ENCODE results near the gene WDFY3. TPM values are rescaled to one million over a fixed set of nuclear protein-coding genes. Genes with fewer than 3 reads are reported as not detected.
A peak's percentile ranks its signal among the peaks of the same experiment; 100 is the strongest.

WDFY3 gene
- total RNA-seq, 1 donor from 2014 or later = 196 TPM

DNA sequence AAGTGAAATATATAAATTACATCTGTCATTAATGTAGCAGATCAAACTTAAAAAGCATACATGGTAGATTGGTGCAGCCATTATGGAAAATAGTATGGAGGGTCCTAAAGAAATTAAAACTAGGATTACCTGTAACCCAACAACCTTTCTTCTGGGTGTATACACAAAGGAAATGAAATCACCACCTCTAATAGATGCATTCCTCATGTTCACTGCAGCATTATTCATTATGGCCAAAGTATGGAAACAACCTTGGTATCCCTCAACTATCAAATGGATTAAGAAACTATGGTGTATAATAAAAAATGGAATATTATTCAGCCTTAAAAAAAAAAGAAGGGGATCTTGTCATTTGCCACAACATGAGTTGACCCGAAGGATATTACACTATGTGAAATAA, 13.7 kb downstream of the WDFY3 start:
- DNase-seq (ENCODE audit: low read depth) = peak; percentile 46

DNA sequence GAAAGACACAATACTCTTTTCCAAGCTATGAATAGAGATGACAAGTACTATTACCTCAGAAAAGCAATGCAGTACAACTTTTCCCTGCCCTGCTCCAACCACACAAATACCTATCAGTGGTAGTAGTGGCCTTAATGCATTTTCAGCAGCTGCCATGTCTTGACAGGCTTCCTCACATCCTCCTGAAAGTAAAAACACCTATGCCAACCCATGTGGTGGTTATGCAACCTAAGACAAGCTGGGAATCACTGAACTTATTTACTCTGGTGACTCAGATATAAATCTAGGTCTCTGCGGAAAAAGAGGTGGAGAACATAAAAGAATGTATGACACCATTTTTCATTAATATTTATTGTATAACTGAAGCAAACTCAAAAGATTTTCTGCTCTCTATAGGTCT, 14.5 kb downstream of the WDFY3 start:
- DNase-seq (ENCODE audit: low read depth) = peak; percentile 96

DNA sequence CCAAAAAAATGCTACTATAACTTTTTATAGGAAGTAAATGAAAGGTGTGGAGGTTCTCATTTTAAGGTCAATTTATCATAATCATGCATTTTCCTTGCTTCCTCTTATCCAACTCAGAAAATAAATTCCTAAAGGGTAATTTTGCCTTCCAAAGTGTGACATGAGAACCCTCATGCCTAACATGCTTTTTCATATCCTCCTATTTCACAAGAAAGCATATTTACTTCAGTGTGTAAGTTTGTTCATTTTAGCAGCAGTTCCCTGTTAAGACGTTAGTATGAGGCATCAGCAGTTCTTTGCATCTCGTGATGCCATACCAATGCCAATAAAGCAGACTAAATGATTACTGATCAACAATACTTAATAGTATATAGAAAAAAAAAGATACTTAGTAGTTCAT, 18.4 kb downstream of the WDFY3 start:
- DNase-seq (ENCODE audit: low read depth) = no peak

DNA sequence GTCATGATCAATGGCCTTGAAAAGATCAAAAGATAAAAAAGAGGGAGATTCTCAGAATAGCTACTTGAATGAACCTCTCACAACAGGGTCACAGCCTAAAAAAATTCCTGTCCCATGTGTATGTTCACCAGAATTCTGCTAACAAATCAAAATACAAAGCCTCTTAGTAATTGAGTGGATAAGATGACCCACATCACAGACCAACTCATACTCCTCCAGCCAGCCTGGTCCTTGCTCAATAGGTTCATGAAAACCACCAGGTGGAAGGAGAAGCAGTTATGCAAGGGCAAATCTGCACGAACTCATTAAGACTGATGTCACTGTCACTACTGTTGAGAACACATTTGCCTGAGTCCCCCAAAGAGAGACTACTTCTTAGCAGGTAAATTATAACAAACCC, 21.5 kb downstream of the WDFY3 start:
- peak; percentile 49 for DNase-seq (ENCODE audit: low read depth)

DNA sequence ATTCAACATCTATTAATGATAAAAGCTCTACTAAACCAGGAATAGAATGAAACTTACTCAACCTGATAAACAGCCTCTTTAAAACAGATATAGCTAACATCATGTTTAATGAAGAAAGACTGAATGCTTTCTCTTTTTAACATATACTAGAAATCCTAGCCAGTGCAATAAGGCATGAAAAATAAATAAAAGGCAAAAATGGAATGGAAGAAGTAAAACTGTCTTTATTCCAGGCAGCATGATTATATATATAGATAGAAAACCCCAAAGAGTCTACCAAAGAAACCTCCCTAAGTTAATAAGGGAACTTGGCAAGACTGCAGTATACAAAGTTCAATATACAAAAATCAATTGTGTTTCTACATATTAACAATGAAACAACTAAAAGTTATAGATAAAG, 25.5 kb downstream of the WDFY3 start:
- DNase-seq (ENCODE audit: low read depth) = no peak

DNA sequence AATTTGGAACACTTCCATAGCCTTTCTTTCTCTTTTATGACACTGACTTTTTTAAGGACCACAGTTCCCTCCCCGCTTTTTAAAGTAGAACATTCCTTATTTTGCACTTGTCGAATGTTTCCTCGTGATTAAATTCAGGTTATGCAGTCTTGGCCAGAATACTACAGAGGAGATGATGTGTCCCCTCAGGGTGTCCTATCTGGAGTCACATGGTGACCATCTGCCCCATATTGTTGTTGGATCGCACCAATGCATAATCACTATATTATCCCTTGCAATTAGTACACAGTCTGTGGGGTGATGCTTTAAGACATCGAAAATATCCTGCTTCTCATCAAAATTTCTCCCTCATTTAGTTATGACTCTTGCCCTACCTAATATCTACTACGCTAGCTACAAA, 27.4 kb downstream of the WDFY3 start:
- DNase-seq (ENCODE audit: low read depth) = no peak

DNA sequence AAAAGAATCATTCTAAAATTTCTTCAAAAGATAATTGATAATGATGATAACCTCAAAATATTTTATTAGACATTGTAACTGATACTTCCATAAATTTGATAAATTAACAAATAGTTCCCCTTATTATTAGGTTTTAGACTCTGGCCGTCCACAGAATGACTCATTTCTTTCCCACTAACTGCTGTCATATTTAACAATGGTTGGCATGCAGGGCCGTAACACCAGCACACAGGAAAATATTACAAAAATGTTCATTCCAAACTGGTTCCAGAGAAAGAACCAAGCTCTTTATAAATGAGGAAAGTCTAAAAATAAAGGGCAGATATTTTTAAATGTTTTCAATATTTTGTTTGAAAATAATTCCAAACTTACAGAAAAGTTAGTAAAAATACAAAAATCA, 28.2 kb downstream of the WDFY3 start:
- peak; percentile 77 for DNase-seq (ENCODE audit: low read depth)

DNA sequence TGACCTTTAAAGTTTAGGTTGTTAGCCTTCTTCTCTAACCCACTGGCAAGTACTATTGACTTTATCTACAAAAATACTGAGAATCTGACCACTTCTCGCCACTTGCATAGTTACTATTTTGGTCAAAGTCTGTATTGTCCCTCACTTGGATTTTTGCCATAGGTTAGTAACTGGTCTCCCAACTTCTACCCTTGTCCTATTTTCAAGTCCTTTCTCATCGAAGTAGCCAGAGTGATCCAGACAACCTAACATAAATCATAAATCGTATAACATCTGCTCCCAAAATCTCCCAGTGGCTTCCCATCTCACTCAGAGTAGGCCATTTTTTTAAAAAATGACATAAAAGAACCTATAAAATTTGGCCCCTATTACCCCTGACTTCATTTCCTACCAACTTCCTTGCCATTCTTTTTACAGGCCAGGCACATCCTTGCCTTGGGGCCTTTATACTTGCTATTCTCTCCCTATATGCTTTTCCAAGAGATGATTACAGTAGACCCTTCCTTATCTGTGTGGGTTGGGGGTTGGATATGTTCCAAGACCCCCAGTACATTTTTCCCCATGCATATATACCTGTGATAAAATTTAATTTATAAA, 29.0 kb downstream of the WDFY3 start:
- no peak for DNase-seq (ENCODE audit: low read depth)

DNA sequence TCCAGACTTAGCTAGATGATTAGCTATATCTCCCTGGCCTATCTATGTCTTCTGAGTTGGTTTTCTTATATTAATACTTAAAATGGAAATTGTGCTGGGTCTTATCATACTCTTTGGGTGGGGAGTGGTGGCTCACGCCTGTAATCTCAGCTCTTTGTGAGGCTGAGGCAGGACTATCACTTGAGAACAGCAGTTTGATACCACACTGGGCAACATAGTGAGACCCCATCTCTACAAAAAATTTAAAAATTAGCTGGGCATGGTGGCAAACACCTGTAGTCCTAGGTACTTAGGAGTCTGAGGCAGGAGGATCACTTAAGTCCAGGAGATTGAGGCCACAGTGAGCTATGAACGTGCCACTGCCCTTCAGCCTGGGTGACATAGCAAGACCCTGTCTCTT, 30.4 kb downstream of the WDFY3 start:
- DNase-seq (ENCODE audit: low read depth) = no peak

DNA sequence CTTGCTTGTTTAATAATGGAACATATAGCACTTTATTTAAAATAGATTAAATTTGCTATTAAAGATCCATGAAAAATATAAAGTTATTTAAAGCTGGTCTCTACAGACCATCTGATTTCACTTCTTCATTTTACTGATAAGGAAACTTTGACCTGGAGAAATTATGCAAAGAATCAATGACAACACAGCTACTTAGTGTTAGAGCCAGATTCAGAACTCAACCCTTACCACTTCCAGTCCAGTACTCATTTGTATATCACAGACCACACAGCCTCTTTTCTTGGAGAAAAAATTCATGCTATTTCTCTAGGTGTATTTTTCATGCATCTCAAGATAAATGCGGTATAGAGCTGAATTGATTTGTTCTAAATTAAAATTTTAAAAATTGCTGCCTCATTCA, 34.0 kb downstream of the WDFY3 start:
- no peak for DNase-seq (ENCODE audit: low read depth)

DNA sequence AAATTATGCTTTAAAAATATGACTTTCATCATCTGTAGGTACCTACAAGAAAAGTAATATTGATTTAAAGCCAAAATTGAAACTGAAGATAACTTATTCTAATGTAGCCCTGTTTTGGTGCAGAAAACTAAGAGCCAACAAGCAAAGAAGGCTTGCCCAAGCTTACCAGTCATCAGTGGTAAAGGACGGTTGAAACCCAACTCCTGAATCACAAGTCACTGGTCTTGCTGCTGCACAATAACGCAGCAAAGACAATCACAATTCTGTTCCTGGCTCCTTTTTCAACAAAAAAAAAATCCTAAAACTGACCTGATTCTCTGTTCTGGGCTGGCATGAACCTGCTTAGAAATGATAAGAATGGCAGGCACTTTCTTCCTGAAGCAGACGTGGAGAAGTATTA, 34.5 kb downstream of the WDFY3 start:
- DNase-seq (ENCODE audit: low read depth) = no peak

DNA sequence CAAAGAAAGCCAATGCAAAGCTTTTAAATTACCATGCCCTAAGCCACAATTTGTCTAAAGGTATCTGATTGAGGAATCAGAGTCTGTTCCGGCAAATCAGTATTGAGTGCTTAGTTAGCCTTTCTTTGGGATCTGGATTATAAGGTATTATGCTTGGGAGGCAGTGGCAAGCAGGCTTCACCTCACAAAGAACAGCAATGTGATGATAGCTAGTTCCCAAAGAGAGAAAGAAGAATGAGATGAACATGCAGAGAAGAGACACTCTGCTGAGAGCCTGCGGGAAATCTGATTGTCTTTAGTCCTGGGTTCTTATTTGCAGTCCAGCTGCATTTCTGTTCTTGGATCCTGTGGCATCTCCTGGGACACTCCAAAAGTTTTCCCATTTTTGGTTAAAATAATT, 35.2 kb downstream of the WDFY3 start:
- no peak for DNase-seq (ENCODE audit: low read depth)

DNA sequence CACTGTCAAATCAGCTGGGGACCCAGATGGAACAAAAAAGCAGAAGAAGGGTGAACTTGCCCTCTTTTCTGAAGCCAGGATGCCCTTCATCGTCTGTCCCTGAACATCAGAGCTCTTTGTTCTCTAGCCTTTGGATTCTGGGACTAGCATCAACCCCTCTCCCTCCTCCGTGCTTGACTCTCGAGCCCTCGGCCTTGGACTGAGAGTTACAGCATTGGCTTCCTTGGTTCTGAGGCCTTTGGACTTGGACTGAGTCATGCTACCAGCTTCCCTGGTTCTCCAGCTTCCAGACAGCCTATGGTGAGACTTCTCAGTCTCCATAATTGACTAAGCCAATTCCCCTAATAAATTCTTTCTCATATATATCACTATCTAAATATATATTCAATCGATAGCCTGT, 38.4 kb downstream of the WDFY3 start:
- DNase-seq (ENCODE audit: low read depth) = no peak

DNA sequence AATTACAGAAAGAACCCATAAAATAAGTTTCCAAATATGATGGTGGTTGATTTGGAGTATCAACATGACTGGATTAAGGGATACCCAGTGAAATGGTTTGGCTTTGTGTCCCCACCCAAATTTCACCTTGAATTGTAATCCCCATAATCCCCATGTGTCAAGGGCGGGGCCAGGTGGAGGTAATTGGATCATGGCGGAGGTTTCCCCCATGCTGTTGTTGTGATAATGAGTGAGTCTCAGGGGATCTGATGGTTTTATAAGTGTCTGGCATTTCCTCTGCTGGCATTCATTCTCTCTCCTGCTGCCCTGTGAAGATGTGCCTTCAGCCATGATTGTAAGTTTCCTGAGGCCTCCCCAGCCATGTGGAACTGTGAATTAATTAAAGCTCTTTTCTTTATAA, 39.1 kb downstream of the WDFY3 start:
- DNase-seq (ENCODE audit: low read depth) = no peak

DNA sequence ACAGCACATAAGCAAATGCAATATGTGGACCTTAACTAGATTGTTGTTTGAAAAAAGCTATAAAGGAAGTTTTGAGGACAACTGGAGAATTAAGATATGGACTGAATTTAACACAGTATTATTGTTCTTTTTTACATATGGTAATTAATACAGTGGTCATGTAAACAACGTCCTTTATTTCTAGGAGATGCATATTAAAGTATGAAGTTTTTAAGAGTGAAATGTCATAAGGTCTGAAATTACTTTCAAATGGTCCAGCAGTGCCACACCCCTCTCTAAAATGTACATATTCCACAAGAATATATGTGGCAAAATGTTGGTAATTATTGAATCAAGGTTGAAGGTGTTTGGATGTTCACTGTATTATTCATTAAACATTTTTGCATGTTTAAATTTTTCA, 40.9 kb downstream of the WDFY3 start:
- DNase-seq (ENCODE audit: low read depth) = no peak

DNA sequence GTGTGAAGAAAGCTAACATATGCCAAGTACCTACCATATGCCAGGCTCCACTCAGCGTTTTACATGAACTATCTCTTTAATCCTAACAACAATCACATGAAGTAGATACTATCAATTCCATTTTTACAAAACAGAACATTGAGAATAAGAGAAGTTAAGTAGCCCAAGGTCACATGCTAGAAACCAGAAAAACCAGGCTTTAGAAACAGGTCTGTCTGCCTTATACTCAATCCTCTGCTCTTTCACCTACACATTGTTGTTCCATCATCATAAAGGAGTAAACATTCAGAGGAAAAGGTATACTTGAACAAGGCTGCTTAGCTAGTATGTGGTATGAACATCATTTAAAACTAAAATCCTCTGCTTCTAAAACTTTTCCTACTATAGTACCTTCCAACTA, 42.1 kb downstream of the WDFY3 start:
- no peak for DNase-seq (ENCODE audit: low read depth)

DNA sequence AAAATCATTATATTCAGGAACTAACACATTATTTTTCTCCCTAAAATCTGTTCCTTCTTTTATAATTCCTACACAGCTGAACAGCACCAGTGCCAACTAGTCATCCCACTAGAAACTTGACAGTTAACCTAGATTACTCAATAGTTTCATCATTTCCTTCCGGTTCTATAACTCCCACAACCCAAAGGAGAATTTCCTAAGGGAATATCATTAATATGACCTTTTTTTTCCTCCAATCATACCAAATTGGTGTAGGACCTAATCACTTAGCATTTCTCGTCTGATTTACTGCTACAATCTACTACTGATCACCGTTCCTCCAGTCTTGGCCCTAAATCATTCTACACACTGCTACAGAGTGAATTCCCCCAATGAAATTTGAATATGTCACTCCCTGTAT, 45.9 kb downstream of the WDFY3 start:
- peak; percentile 62 for DNase-seq (ENCODE audit: low read depth)

DNA sequence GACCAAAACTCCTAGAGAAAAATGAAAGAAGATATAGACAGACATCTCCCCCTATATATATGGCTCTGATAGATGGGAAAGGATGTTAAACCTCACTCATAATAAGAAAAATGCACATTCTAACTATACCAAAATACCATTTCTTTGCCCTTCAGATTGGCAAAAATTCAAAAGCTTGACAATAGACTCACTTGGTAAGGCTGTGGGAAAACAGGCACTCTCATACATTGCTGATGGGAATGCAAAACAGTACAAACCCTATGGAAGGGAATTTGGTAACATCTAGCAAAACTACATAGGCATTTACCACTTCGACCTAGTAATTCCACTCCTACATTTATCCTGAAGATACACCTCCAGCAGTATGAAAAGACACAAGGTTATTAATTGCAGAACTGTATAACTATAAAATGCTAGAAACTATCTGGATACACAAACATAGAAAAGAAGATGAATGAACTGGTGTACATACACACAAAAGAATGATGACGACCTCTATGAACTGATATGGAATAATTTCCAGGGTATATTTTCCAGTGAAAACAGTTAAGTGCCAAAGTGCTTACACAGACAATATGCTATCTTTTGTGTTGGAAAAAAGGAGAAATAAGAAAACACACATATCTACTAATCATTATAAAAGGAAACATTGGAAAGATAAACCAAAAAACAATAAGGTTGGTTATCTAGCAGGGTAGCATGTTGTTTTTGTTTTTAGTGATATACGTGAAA, 48.5 kb downstream of the WDFY3 start:
- DNase-seq (ENCODE audit: low read depth) = no peak

DNA sequence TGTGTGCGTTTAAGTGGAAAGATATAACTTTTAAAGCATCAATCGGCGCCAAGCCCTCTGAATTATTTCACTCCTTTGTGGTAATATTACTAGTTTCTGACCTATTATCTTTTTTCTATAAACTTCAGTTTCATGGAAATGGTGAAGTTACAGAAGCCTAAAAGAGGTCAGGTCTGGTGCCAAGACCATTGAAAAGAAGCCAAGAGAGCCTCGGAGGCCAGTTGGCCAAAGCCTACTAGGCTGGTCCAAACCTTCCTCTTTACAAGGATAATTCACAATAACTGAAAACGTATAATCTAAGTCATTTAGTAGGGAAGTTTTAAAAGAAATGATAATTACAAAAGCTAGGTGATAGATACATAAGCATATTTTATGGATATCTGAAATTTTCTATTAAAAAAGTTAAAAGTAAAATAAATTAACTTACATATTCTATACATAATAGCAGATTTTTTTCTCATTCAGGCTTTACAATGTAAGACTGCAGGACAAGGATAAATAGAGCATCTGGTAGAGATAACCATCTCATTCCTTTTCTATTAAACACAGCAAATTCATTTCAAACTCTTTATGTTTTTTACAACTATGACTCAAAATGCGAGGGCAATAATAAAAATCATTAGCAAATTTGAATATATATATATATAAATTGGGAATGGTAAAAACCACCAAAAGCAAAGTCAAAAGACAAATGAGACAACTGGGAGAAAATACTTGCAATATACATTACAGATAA, 49.2 kb downstream of the WDFY3 start:
- no peak for DNase-seq (ENCODE audit: low read depth)

DNA sequence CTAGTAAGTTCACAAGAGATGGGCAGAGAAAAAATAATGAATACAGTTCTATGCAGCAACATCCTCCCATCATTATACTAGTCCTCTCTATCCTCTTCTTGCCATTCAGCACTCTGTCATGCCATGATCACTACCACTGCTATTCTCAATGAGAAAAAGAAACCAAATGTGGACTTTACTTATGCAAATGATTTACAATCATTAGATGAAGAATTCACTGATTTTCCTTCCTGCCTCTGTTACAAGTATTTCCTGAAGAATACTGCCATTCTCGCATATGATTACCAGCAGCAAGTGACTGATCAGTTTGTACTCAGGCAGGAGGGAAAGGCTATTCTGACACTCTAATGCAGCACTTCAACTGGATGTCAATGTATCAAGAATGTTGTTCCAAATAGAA, 50.3 kb downstream of the WDFY3 start:
- DNase-seq (ENCODE audit: low read depth) = peak; percentile 77

DNA sequence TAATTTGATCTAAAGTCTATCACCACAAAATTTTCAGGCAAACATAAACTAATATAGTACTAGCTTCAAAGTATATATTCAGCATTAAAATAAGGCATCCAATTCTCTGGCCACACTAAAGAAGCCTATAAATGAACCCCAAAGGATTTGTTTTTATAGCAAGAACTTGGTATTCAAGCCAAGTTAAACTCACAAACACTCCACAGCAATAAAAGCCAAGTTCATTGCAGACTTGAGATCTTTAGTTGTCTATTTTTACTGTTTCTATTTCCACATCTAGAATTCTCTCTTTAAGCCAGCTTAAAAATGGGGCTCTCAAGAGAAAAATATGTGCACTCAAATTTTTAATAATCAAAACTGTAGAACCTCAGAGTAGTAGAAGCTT, 51.1 kb downstream of the WDFY3 start:
- no peak for DNase-seq (ENCODE audit: low read depth)

DNA sequence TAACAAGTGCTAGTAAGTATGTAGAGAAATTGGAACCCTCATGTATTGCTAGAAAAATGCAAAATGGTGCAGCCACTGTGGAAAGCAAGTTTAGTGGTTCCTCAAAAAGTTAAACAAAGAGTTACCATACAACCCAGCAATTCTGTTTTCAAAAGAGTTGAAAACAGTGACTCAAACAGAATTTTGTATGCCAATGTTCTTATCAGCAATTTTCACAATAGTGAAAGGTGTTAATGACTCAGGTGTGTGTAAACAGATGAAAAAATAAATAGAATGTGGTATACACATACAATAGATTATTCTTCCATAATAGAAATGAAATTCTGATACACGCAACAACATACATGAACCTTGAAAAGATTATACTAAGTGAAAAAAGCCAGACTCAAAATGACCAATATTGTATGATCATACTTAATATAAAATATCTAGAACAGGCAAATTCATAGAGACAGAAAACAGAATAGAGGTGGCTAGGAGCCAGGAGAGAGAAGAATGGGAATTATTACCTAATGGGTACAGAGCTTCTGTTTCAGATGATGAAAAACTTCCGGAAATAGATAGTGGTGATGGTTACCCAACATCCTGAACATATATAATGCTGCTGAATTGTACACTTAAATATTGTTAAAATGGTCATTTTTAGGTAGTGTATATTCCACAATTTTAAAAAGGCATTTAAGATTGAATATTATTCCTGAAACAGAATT, 51.6 kb downstream of the WDFY3 start:
- DNase-seq (ENCODE audit: low read depth) = no peak

DNA sequence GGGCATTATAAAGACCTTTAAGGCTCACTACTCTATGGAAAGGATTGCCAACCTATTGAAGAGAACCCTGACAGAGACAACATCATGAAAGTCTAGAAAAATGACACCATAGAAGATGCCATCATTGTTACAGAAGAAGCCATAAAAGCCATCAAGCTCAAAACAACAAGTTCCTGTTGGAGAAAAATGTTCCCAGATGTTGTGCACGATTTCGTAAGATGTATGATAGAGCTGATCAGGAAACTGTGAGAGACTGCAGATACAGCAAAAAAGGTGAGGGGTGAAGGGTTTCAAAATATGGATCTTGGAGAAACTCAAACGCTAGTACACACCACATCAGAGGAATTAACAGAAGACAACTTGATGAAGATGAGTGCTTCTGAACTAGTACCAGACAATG, 53.3 kb downstream of the WDFY3 start:
- DNase-seq (ENCODE audit: low read depth) = no peak

Data from renal cortical epithelial cell (primary cell).